Liver (tissue), 9 donors: ENCODE data around the gene ZDHHC9. TPM values are rescaled to one million over a fixed set of nuclear protein-coding genes. Genes with fewer than 3 reads are reported as not detected.

Experiments
- DNase-seq: peaks from one replicate; pipeline ENCODE4 v3.0.0-alpha.2; 2017; ENCODE audit warnings: low spot score
- H3K27ac ChIP-seq, 2 donors: one replicate each; pipeline ENCODE4 v1.7.0; 2013; ENCODE audit warnings: inconsistent platforms in 2 of 2, low read length in 2 of 2, control low read depth in 1 of 2, low read depth in 1 of 2, mild to moderate bottlenecking in 1 of 2
- H3K27me3 ChIP-seq, 4 donors: one replicate each; pipeline versions ENCODE4 v1.6.1 to v1.7.0; 2013; ENCODE audit warnings: low read length in 3 of 4, inconsistent platforms in 1 of 4, mild to moderate bottlenecking in 1 of 4, moderate library complexity in 1 of 4; ENCODE audit not compliant: control insufficient read depth in 4 of 4, insufficient read depth in 4 of 4
- H3K36me3 ChIP-seq, 4 donors: one replicate each; pipeline versions ENCODE4 v1.6.1 to v1.7.0; 2013; ENCODE audit warnings: low read length in 3 of 4, mild to moderate bottlenecking in 3 of 4, low read depth in 1 of 4, moderate library complexity in 1 of 4; ENCODE audit not compliant: control insufficient read depth in 4 of 4, insufficient read depth in 3 of 4
- H3K4me1 ChIP-seq, 4 donors: one replicate each; pipeline versions ENCODE4 v1.6.1 to v1.7.0; 2013; ENCODE audit warnings: low read length in 3 of 4, mild to moderate bottlenecking in 3 of 4, moderate library complexity in 1 of 4; ENCODE audit not compliant: control insufficient read depth in 4 of 4, insufficient read depth in 4 of 4
- H3K4me3 ChIP-seq, 3 donors: one replicate each; pipeline versions ENCODE4 v1.6.1 to v1.7.0; 2013; ENCODE audit warnings: low read length in 3 of 3, control low read depth in 1 of 3, low read depth in 1 of 3, mild to moderate bottlenecking in 1 of 3
- H3K9ac ChIP-seq, 2 donors: one replicate each; pipeline ENCODE4 v1.7.0; 2013; ENCODE audit warnings: low read length in 2 of 2, mild to moderate bottlenecking in 2 of 2, moderate library complexity in 2 of 2, control low read depth in 1 of 2, low read depth in 1 of 2
- H3K9me3 ChIP-seq, 4 donors: one replicate each; pipeline versions ENCODE4 v1.6.1 to v1.7.0; 2013; ENCODE audit warnings: low read length in 3 of 4; ENCODE audit not compliant: control insufficient read depth in 4 of 4
- EGR1 ChIP-seq, 2 donors: IDR thresholded peaks; 2 replicates each; pipeline ENCODE4 v1.6.1; 2016 to 2018; ENCODE audit warnings: antibody characterized with exemption in 2 of 2, low read depth in 2 of 2
- FOXA2 ChIP-seq: IDR thresholded peaks from 2 replicates; pipeline ENCODE4 v1.6.1; 2016; ENCODE audit warnings: antibody characterized with exemption
- HNF4A ChIP-seq, 2 donors: conservative IDR thresholded peaks; 2 replicates each; pipeline ENCODE4 v1.6.1; 2016; ENCODE audit warnings: antibody characterized with exemption in 2 of 2, mild to moderate bottlenecking in 2 of 2
- JUND ChIP-seq, 2 donors: IDR thresholded peaks; 2 replicates each; pipeline ENCODE4 v1.6.1; 2016; ENCODE audit warnings: antibody characterized with exemption in 2 of 2
- RAD21 ChIP-seq, 2 donors: IDR thresholded peaks; 2 replicates each; pipeline ENCODE4 v1.6.1; 2016; ENCODE audit warnings: antibody characterized with exemption in 2 of 2, mild to moderate bottlenecking in 2 of 2
- RXRA ChIP-seq, 2 donors: IDR thresholded peaks; 2 replicates each; pipeline ENCODE4 v1.6.1; 2017 to 2018; ENCODE audit warnings: antibody characterized with exemption in 2 of 2, mild to moderate bottlenecking in 1 of 2
- SP1 ChIP-seq: IDR thresholded peaks from 2 replicates; pipeline ENCODE4 v1.6.1; 2018; ENCODE audit warnings: antibody characterized with exemption, mild to moderate bottlenecking
- WGBS: extraction: QIAGEN DNeasy Blood & Tissue Kit; methylation state at CpG from one replicate; pipeline ENCODE4 v1.1.7; 2013; 5-methylcytosine and 5-hydroxymethylcytosine counted together
- polyA plus RNA-seq, 2 donors: library from polyadenylated mRNA; stranded (reverse) in 1 of 2; unstranded in 1 of 2; fragments of 200-250 nt in 1 of 2; fragments of >200 nt in 1 of 2; fragmentation: Nextera tagmentation in 1 of 2; extraction: Ambion mirVana in 1 of 2; gene quantifications; one replicate each; pipeline versions ENCODE4 v1.2.1 to v1.2.3, GENCODE V29; 2013 to 2015
- total RNA-seq, 2 donors: library from RNA; depleted of rRNA; stranded (reverse); fragments of >200 nt; gene quantifications; one replicate each; pipeline ENCODE4 v1.2.3, GENCODE V29; 2014
- TF ChIP-seq, protein P1 (sequence below): fragments of 150-350 bp; IDR thresholded peaks from 2 replicates; pipeline ENCODE4 v1.5.1; 2017; ENCODE audit warnings: improper control_type of control experiment, low read depth, low read length; ENCODE audit not compliant: missing input control
- TF ChIP-seq, protein P2 (sequence below): IDR thresholded peaks from 2 replicates; pipeline ENCODE4 v1.6.1; 2016; ENCODE audit warnings: antibody characterized with exemption
- donor health status: healthy.
- donor health status: healthy.
- donor health status: healthy.
- donor health status: healthy.
- donor health status: healthy.

The ZDHHC9 gene
- total and polyA plus RNA-seq, 4 donors = 10.2 to 26.8 (median 24.3) TPM

DNA sequence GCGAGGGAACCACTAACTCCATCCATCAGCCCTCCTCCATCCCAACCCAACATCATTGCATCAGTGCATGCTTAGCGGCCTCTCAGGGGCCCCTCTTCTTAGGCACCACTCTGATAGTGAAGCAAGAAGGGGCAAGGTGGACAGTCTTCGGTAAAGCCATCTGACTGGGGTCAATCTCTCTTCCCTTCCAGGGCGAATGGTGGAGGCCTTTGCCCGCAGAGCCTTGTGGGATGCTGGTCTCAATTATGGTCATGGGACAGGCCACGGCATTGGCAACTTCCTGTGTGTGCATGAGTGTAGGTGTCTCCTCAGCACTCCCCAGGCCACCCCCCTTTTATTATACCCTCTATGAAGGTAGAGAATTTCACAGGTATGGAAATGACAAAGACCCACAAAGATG, 82.7 kb downstream of the ZDHHC9 start (continued):
- TF ChIP-seq FOXA2 = no peak

DNA sequence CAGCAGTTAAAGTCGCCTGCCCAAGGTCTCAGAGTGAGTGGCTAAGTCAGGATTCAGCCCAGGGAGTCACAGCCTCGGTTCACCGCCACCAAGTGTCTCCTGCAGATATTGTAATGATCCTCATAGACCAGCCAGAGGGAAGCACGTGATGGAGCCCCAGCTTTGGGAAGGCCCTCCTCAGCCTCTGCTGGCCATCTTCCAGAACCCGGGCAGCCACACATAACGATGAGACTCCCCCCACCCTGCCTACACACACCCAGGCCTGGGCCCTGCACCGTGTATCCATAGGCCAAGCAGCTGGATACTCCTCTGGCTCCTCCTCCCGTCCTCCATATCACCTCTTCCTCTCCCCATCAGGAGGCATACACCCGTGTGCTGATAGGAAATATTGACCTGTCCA, 83.5 kb downstream of the ZDHHC9 start:
- Histone ChIP-seq H3K27me3 (no peaks in the 10 kb centered on the region), H3K9me3 (no peaks in the 10 kb centered on the region), H3K4me1 (peaks cover 0 to 6% (median 3%) of the 10 kb centered on the region in 4 donors), H3K4me3 (no peak overlapping the region), H3K9ac (no peak overlapping the region), H3K27ac (no peak overlapping the region), H3K36me3 (no peaks in the 10 kb centered on the region)
- WGBS = 77% methylated on average over 9 of the region's 9 CpGs
- DNase-seq = no peak
- TF ChIP-seq, protein P1, sequence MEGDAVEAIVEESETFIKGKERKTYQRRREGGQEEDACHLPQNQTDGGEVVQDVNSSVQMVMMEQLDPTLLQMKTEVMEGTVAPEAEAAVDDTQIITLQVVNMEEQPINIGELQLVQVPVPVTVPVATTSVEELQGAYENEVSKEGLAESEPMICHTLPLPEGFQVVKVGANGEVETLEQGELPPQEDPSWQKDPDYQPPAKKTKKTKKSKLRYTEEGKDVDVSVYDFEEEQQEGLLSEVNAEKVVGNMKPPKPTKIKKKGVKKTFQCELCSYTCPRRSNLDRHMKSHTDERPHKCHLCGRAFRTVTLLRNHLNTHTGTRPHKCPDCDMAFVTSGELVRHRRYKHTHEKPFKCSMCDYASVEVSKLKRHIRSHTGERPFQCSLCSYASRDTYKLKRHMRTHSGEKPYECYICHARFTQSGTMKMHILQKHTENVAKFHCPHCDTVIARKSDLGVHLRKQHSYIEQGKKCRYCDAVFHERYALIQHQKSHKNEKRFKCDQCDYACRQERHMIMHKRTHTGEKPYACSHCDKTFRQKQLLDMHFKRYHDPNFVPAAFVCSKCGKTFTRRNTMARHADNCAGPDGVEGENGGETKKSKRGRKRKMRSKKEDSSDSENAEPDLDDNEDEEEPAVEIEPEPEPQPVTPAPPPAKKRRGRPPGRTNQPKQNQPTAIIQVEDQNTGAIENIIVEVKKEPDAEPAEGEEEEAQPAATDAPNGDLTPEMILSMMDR = no peak
- TF ChIP-seq HNF4A (conservative IDR thresholded peaks at IDR 0.05) = no peak
- no peak for TF ChIP-seq EGR1 (IDR thresholded peaks at IDR 0.05; ENCODE audit: low read depth in 2 of 2)
- TF ChIP-seq SP1 = no peak

DNA sequence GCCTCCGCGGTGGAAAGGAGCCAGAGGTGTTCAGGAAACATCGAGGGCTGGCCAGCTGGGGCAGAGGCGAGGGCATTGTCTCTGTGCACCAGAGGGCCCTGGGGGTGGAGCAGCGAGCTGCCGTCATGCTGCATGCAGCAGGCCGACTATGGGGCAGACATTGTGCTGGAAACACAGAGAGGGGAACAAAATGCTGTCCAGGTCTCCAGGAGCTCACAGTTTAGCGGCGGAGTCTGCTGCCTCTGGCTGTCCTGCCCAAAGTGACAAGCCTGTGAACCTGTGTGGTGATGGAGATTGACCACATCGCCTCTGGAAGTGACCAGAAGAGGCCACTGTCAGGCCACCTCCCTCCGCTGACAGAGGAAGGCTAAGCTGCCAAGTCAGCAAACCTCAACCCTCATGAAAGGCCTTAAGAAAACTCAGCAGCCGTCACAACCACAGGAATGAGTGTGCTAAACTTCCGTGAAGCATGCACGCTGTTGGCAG, 84.1 kb downstream of the ZDHHC9 start:
- WGBS = 34% methylated on average over 14 of the region's 14 CpGs

GRCh38 chrX:129755779-129756650, 87.7 kb downstream of the ZDHHC9 start:
- Histone ChIP-seq H3K4me3 (no peak overlapping the region), H3K27ac (no peak overlapping the region), H3K27me3 (no peaks in the 10 kb centered on the region), H3K9ac (no peak overlapping the region), H3K9me3 (no peaks in the 10 kb centered on the region), H3K4me1 (peaks cover 0 to 15% (median 4%) of the 10 kb centered on the region in 4 donors), H3K36me3 (no peaks in the 10 kb centered on the region)
- no peak for DNase-seq
- TF ChIP-seq RXRA (IDR thresholded peaks at IDR 0.05) = peak; percentile 49
- no peak for TF ChIP-seq JUND (IDR thresholded peaks at IDR 0.05)
- 76% methylated on average over 18 of the region's 18 CpGs for WGBS

More for the DNA sequence above, 84.1 kb downstream of the ZDHHC9 start:
- DNase-seq = no peak
- no peaks in the 10 kb centered on the region for H3K9me3 ChIP-seq
- H3K4me3 ChIP-seq = no peak overlapping the region
- peak overlapping the region in 1 of 2 donors; percentile 25 for H3K27ac ChIP-seq
- TF ChIP-seq, protein P2, sequence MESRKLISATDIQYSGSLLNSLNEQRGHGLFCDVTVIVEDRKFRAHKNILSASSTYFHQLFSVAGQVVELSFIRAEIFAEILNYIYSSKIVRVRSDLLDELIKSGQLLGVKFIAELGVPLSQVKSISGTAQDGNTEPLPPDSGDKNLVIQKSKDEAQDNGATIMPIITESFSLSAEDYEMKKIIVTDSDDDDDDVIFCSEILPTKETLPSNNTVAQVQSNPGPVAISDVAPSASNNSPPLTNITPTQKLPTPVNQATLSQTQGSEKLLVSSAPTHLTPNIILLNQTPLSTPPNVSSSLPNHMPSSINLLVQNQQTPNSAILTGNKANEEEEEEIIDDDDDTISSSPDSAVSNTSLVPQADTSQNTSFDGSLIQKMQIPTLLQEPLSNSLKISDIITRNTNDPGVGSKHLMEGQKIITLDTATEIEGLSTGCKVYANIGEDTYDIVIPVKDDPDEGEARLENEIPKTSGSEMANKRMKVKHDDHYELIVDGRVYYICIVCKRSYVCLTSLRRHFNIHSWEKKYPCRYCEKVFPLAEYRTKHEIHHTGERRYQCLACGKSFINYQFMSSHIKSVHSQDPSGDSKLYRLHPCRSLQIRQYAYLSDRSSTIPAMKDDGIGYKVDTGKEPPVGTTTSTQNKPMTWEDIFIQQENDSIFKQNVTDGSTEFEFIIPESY = no peak
- TF ChIP-seq RAD21 (IDR thresholded peaks at IDR 0.05) (peak; percentile 49 to 65), RXRA (IDR thresholded peaks at IDR 0.05) (peak in 1 of 2 donors; percentile 37), HNF4A (conservative IDR thresholded peaks at IDR 0.05) (peak in 1 of 2 donors; percentile 27), JUND (IDR thresholded peaks at IDR 0.05) (no peak)
- H3K9ac ChIP-seq = no peak overlapping the region
- no peaks in the 10 kb centered on the region for H3K27me3 ChIP-seq
- H3K4me1 ChIP-seq = peaks cover 0 to 11% (median 4%) of the 10 kb centered on the region in 4 donors
- no peaks in the 10 kb centered on the region for H3K36me3 ChIP-seq
